ENCODE measurements around the gene SCNN1G.

Gene SCNN1G

GRCh38 chr16:23194497-23195221 lies 12.1 kb downstream of the SCNN1G start:
- DNase-seq (ENCODE audit: insufficient read length, low spot score) (no peak), FAIRE-seq (no peak)

- FAIRE-seq (no peak), DNase-seq (ENCODE audit: insufficient read length, low spot score) (no peak)
Observed at GRCh38 chr16:23195366-23195978, 12.9 kb downstream of the SCNN1G start.

- DNase-seq (ENCODE audit: insufficient read length, low spot score), result no peak
- no peak for FAIRE-seq
Observed at GRCh38 chr16:23196539-23196938, 14.0 kb downstream of the SCNN1G start.

GRCh38 chr16:23202166-23202565 lies 19.6 kb downstream of the SCNN1G start:
- DNase-seq (ENCODE audit: insufficient read length, low spot score), result no peak
- FAIRE-seq, result no peak

GRCh38 chr16:23206986-23207385 lies 24.4 kb downstream of the SCNN1G start:
- DNase-seq (ENCODE audit: insufficient read length, low spot score) (no peak), FAIRE-seq (no peak)

GRCh38 chr16:23207485-23207884 lies 24.9 kb downstream of the SCNN1G start:
- FAIRE-seq, result no peak
- no peak for DNase-seq (ENCODE audit: insufficient read length, low spot score)

- FAIRE-seq, result no peak
- no peak for DNase-seq (ENCODE audit: insufficient read length, low spot score)
Observed at GRCh38 chr16:23209606-23210005, 27.1 kb downstream of the SCNN1G start.

- no peak for FAIRE-seq
- DNase-seq (ENCODE audit: insufficient read length, low spot score), result no peak
Observed at GRCh38 chr16:23213831-23214230, 31.3 kb downstream of the SCNN1G start.

GRCh38 chr16:23214796-23215195 lies 32.3 kb downstream of the SCNN1G start:
- DNase-seq (ENCODE audit: insufficient read length, low spot score) (no peak), FAIRE-seq (no peak)

GRCh38 chr16:23215435-23215834 lies 32.9 kb downstream of the SCNN1G start:
- FAIRE-seq, result no peak

GRCh38 chr16:23216658-23217246 lies 34.2 kb downstream of the SCNN1G start:
- DNase-seq (ENCODE audit: insufficient read length, low spot score), result no peak
- FAIRE-seq, result no peak

More at GRCh38 chr16:23215435-23215834, 32.9 kb downstream of the SCNN1G start:
- no peak for DNase-seq (ENCODE audit: insufficient read length, low spot score)

GRCh38 chr16:23217646-23218045 lies 35.1 kb downstream of the SCNN1G start:
- FAIRE-seq (no peak), DNase-seq (ENCODE audit: insufficient read length, low spot score) (no peak)

- FAIRE-seq (no peak), DNase-seq (ENCODE audit: insufficient read length, low spot score) (no peak)
Observed at GRCh38 chr16:23222929-23223328, 40.4 kb downstream of the SCNN1G start.

GRCh38 chr16:23223368-23223767 lies 40.8 kb downstream of the SCNN1G start:
- no peak for FAIRE-seq
- DNase-seq (ENCODE audit: insufficient read length, low spot score), result no peak

- FAIRE-seq, result no peak
- no peak for DNase-seq (ENCODE audit: insufficient read length, low spot score)
Observed at GRCh38 chr16:23225109-23225508, 42.6 kb downstream of the SCNN1G start.

GRCh38 chr16:23225634-23226033 lies 43.1 kb downstream of the SCNN1G start:
- no peak for FAIRE-seq
- no peak for DNase-seq (ENCODE audit: insufficient read length, low spot score)

GRCh38 chr16:23227529-23227928 lies 45.0 kb downstream of the SCNN1G start:
- DNase-seq (ENCODE audit: insufficient read length, low spot score) (no peak), FAIRE-seq (no peak)

GRCh38 chr16:23229714-23230113 lies 47.2 kb downstream of the SCNN1G start:
- DNase-seq (ENCODE audit: insufficient read length, low spot score), result no peak
- no peak for FAIRE-seq

- FAIRE-seq (no peak), DNase-seq (ENCODE audit: insufficient read length, low spot score) (no peak)
Observed at GRCh38 chr16:23232806-23233205, 50.3 kb downstream of the SCNN1G start.

- FAIRE-seq (no peak), DNase-seq (ENCODE audit: insufficient read length, low spot score) (no peak)
Observed at GRCh38 chr16:23235176-23235575, 52.6 kb downstream of the SCNN1G start.

- no peak for DNase-seq (ENCODE audit: insufficient read length, low spot score)
- no peak for FAIRE-seq
Observed at GRCh38 chr16:23236983-23237382, 54.4 kb downstream of the SCNN1G start.

- no peak for DNase-seq (ENCODE audit: insufficient read length, low spot score)
- no peak for FAIRE-seq
Observed at GRCh38 chr16:23240994-23241393, 58.4 kb downstream of the SCNN1G start.
